COLO668 (cell line): ENCODE measurements around the gene DGKI.

ENCODE experiments used
- DNase-seq: peaks from one replicate; lab custom pipeline; 2025; ENCODE audit not compliant: unreplicated experiment; lab: John Stamatoyannopoulos, UW

The DGKI gene

GRCh38 chr7:137873524-137873923, 26.8 kb upstream of the DGKI start:
- DNase-seq = no peak

GRCh38 chr7:137871170-137871915, 24.6 kb upstream of the DGKI start:
- DNase-seq = no peak

GRCh38 chr7:137870684-137871083, 23.9 kb upstream of the DGKI start:
- no peak for DNase-seq

- DNase-seq = no peak
Observed at GRCh38 chr7:137870078-137870477, 23.3 kb upstream of the DGKI start.

GRCh38 chr7:137869260-137869659, 22.5 kb upstream of the DGKI start:
- DNase-seq = no peak

- no peak for DNase-seq
Observed at GRCh38 chr7:137867289-137867688, 20.5 kb upstream of the DGKI start.

- no peak for DNase-seq
Observed at GRCh38 chr7:137865764-137866163, 19.0 kb upstream of the DGKI start.

- no peak for DNase-seq
Observed at GRCh38 chr7:137862964-137863363, 16.2 kb upstream of the DGKI start.

- DNase-seq = no peak
Observed at GRCh38 chr7:137862358-137862757, 15.6 kb upstream of the DGKI start.

- no peak for DNase-seq
Observed at GRCh38 chr7:137860542-137860941, 13.8 kb upstream of the DGKI start.

GRCh38 chr7:137853053-137853452, 6.3 kb upstream of the DGKI start:
- DNase-seq = no peak

GRCh38 chr7:137852108-137852507, 5.3 kb upstream of the DGKI start:
- no peak for DNase-seq

GRCh38 chr7:137850972-137851945, 4.5 kb upstream of the DGKI start:
- no peak for DNase-seq

GRCh38 chr7:137850571-137850970, 3.8 kb upstream of the DGKI start:
- no peak for DNase-seq

GRCh38 chr7:137848095-137848494, 1.3 kb upstream of the DGKI start:
- no peak for DNase-seq

GRCh38 chr7:137847568-137848050, 835 bp upstream of the DGKI start:
- no peak for DNase-seq

- DNase-seq = peak; percentile 49
Observed at GRCh38 chr7:137846549-137846826, 286 bp downstream of the DGKI start.

GRCh38 chr7:137844677-137845425, 1.9 kb downstream of the DGKI start:
- no peak for DNase-seq

GRCh38 chr7:137839903-137840779, 6.6 kb downstream of the DGKI start:
- DNase-seq = no peak

GRCh38 chr7:137838706-137839315, 8.0 kb downstream of the DGKI start:
- DNase-seq = no peak
